Activated CD4-positive, CD25-positive, alpha-beta regulatory T cell (primary cell): ENCODE results near the gene EXD3.

Source experiments
- DNase-seq, 4 experiments: peaks; one replicate each; lab custom pipeline; 2025; lab: John Stamatoyannopoulos, UW

Gene EXD3

DNA sequence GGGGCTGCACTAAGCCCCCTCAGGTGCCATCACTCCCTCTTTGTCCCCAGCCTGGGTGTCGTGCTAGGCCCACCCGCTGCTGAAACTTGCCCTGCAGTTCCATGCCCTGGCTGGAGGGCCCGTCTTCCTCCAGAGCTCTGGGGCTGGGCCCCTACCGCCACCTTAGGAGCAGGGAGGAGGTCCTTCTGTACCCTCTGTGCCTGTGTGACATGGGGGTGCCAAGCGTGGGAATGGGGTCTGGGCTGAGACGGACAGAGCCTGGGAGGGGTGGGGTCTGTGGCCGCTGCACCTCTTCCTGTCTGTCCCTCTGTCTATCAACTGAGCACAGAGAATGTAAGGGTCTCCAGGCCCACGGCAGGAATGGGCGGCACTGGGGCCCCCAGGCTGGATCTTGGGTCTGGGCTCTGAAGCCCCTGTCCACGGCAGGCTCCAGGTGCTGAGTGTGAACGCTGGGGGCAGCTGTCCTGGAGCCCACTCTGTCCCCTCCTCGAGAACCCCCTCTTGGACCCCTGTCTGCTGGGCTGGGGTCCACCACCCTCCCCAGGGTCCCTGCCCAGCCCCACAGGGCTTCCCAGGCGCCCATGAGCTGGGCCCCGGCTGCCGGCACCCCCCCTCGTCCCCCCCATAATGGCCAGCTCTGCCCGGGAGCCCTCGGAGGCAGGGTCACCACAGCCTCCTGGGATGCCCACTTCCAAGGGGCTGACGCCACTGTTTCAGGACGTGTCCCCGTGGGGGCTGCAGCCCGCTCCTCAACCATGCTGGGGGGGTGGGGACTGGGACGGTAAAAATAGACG lies 105.0 kb downstream of the EXD3 start:
- DNase-seq, result no peak

- no peak for DNase-seq
Measured at GRCh38 chr9:137317021-137317717, 105.8 kb downstream of the EXD3 start.

DNA sequence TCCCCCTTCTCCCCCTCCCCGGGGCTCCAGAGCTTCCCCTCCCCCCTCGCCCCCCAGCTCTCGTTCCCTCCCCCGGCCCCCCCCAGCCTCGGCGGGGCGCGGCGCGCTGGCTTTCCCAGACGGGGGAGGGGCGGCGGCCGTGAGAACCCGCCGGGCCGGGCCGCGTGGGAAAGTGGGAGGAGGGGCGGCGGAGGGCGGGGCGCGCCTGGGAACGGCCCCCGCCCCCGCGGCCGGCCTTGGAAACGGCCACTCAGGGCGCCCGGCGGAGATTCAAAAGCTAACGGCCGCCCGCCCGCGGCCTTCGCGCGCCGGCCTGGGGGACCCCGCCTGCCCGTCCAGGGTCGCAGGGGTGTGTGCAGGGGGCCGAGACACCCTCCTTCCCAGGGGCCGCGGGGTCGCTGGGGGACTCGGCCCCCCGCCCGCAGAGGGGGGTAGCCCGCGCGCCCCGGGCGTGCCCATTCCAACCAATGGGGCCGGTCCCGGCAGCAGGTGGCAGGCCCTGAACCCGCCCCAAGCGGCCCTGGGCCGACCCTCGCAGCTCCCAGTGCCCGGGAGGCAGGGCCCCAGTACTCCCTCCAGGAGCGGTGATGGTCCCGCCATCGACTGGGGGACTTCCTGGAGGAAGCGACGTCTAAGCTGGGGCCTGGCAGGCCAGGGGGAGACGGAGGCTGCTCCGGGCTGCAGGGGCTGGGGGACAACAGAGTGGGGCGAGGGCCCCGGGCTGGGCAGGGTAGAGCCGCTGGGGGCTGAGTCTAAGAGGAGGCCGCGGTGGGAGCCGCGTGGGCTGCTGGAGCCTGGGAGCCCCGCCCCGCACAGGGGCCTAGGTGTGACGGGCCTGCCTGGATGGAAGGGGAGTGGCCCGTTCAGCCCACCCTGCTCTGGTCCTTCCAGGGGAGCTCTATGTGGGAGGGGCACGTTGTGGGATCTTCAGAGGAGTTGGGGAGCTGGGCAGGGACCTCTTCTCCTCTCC lies 106.7 kb downstream of the EXD3 start:
- no peak for DNase-seq

- DNase-seq, result no peak
Measured at GRCh38 chr9:137315581-137316011, 107.4 kb downstream of the EXD3 start.

- DNase-seq, result no peak
Measured at GRCh38 chr9:137314561-137315560, 108.1 kb downstream of the EXD3 start.

DNA sequence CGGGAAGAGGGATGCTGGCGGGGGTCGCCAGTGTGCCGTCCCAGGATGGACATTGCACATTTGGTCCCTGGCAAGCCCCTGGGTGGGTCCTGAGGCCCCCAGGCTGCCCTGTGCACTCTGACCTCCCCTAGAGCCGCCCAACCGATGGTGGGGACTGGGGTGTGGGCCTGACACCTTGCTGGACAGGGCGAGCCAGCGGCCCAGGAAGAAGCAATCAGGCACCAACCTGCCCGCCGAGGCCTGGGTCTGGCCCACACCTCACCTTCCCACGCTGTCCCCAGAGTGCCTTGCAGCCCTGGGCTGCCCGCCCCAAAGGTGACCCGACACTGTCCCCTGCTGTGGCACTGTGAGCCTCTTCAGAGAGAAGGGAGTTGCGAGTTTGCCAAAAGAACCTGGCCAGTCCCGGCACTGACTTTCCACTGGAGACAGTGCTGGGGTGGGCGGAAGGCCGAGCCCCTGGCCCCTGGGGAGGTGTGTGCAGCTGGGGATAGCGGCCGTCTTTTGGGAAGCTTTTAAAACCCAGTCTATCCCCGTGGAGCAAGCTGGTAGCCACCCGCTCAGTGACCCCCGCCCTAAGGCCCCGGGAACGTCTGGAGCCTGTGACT lies 108.9 kb downstream of the EXD3 start:
- DNase-seq, result no peak

DNA sequence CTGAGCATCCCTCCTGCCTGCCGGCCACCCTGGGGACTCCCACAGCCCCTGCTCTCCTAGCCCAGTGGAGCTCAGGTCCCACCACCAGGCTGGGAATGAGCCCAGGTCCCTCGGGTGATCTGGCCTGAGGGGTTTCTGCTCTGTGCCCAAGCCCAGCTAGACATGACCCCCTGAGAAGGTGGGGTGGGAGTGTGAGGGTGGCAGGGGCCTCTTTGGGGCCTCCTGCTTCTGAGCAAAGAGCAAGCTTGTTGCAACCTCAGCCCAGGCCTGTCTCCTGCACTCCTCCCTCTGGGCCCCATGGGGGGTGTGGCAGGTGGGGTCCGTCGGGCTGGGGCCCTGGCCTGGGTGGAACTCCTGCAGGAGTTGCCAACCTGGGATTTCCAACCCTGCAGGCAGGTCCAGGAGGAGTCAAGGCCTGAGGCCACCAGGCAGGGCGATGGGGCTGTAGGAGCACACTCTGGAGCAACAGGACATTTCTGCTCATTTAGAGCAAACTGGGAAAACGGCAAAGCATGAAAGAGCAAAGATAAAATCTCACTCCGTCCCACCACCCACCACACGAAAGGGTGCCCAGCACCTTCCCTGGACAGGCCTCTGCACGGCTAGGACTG lies 109.5 kb downstream of the EXD3 start:
- DNase-seq, result no peak

GRCh38 chr9:137312852-137313325 lies 110.1 kb downstream of the EXD3 start:
- DNase-seq, result no peak

- DNase-seq, result no peak
Measured at GRCh38 chr9:137311986-137312851, 110.7 kb downstream of the EXD3 start.

- no peak for DNase-seq
Measured at GRCh38 chr9:137311171-137311985, 111.6 kb downstream of the EXD3 start.

GRCh38 chr9:137310189-137311052 lies 112.5 kb downstream of the EXD3 start:
- no peak for DNase-seq

GRCh38 chr9:137309368-137310188 lies 113.4 kb downstream of the EXD3 start:
- DNase-seq, result no peak

DNA sequence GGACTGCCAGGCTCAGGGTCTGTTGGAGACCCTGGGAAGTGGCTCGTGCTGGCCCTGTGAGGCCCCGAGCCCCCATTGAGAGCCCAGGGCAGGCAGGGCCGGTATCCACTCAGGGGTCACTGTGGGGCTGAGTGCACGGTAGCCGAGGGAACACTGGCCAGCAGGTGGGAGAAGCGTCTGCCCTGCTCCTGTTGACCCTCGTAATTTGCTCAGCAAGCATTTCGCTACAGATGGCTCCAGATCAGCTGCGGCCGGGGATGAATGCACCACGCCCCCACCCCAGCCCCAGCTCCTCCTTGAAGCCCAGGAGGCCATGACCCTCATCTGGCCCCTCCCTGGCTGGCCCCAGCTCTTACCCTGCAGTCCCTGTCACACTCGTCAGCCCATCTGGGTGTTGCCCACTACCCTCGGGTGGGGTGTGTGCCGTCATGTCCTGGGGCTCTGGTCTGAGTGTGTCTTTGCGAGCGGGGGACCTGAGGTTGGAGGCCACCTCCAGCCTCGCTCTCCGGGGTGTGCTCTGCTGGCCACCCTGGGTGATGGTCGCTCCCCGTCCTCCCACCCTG lies 114.8 kb downstream of the EXD3 start:
- DNase-seq, result no peak

GRCh38 chr9:137307255-137308056 lies 115.5 kb downstream of the EXD3 start:
- no peak for DNase-seq

GRCh38 chr9:137306850-137307254 lies 116.1 kb downstream of the EXD3 start:
- no peak for DNase-seq
